IMR-90 (cell line): ENCODE results near the gene HHIPL1.

Experiments used
- CHD1 ChIP-seq: IDR thresholded peaks from 2 replicates; pipeline ENCODE4 v1.6.1; 2012; ENCODE audit warnings: low read depth, low read length, improper control_type of control experiment
- CTCF ChIP-seq: conservative IDR thresholded peaks from 2 replicates; pipeline ENCODE4 v1.5.1; 2012; ENCODE audit warnings: mild to moderate bottlenecking, low read depth, low read length, improper control_type of control experiment
- MXI1 ChIP-seq: IDR thresholded peaks from 2 replicates; pipeline ENCODE4 v1.6.1; 2012; ENCODE audit warnings: low read depth, mild to moderate bottlenecking, low read length, moderate library complexity, borderline replicate concordance
- NFE2L2 ChIP-seq: fragments of 150-350 bp; IDR thresholded peaks from 2 replicates; pipeline ENCODE4 v1.6.1; 2016; ENCODE audit warnings: low read depth, mild to moderate bottlenecking, low read length
- POLR2A ChIP-seq: IDR thresholded peaks from 2 replicates; pipeline ENCODE4 v1.6.1; 2012; ENCODE audit warnings: mild to moderate bottlenecking, low read depth, low read length
- RAD21 ChIP-seq: IDR thresholded peaks from 2 replicates; pipeline ENCODE4 v1.6.1; 2012; ENCODE audit warnings: low read length, improper control_type of control experiment

- TF ChIP-seq CTCF, result no peak
- TF ChIP-seq RAD21, result no peak
- TF ChIP-seq CHD1, result no peak
- no peak for TF ChIP-seq MXI1
- TF ChIP-seq POLR2A, result no peak
- no peak for TF ChIP-seq NFE2L2
Measured at GRCh38 chr14:99685596-99685995, 40.7 kb downstream of the HHIPL1 start.
